HT-29 (cell line): ENCODE data around the gene USP6NL. TPM values are rescaled to one million over a fixed set of nuclear protein-coding genes. Genes with fewer than 3 reads are reported as not detected.
"Not testable (repeated sequence)": the region's sequence is repeated elsewhere in the genome, so short reads cannot be mapped to it uniquely, and the experiment has no call there.

Experiments used
- DNase-seq: peaks from one replicate; pipeline ENCODE4 v3.0.0-alpha.2; 2015; ENCODE audit warnings: low spot score
- total RNA-seq: library from RNA; depleted of rRNA; stranded (reverse); fragments of >200 nt; shearing (Covaris generic); gene quantifications from 2 replicates; pipeline ENCODE4 v1.2.3, GENCODE V29; 2014

Gene USP6NL
- total RNA-seq, 1 experiment from 2014 or later = 18.6 TPM

GRCh38 chr10:11520892-11521291, 90.6 kb downstream of the USP6NL start:
- no peak for DNase-seq

- no peak for DNase-seq
Observed at GRCh38 chr10:11517150-11517549, 94.3 kb downstream of the USP6NL start.

DNA sequence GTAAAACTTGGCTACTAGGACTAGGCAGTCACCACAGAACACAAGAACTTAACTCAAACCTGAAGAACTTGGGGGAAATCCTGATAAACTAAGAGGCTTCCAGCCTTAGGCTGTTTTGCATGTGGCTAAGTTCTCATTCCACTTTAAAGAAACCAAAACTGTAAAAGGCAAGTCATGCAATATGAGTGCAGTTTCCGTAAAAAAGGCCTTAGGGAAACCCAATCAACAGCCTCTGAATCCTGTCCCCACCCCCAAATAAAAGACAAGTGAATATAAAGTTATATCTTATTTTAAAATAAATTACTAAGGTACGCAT, 95.1 kb downstream of the USP6NL start:
- no peak for DNase-seq

GRCh38 chr10:11515596-11516430, 95.6 kb downstream of the USP6NL start:
- peak; percentile 73 for DNase-seq

GRCh38 chr10:11513727-11514126, 97.7 kb downstream of the USP6NL start:
- DNase-seq = no peak

- DNase-seq = no peak
Observed at GRCh38 chr10:11512596-11512995, 98.9 kb downstream of the USP6NL start.

GRCh38 chr10:11511321-11511720, 100.1 kb downstream of the USP6NL start:
- DNase-seq = no peak

DNA sequence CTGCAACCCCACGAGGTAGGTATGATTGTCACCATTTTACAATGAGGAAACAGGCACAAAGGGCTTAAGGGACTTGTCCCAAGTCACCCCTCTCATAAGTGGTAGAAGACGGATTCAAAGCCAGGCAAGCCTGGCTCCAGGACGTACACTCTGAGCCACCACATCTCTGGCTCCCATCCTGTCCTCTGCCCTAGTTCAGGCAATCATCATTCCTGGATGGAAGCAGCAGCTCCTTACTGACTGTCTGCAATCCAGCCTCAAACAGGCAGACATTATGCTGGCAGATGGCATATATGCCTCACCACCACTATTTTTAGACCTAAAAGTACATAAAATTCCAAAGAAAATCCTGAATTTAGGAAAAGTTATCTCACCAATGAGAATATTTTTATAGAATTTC, 100.7 kb downstream of the USP6NL start:
- DNase-seq = no peak

DNA sequence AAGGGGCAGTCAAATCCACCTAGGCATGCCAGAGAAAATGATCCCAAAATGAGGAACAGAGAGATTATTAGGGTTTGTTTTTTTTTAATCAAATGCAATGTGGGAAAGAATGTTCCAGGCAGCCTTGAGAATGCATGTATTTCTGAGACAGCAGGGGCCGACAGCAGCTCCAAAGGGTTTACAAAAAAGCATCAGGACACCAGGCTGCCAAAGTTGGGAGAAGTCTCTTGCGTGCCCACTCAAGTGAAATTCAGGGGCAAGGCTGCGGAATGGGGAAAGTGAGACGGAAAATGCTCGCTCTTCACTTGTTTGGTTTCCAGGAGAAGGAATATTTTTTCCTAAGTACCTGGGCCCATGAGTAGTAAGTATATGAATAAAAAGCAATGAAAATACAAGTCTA, 101.2 kb downstream of the USP6NL start:
- DNase-seq = no peak

DNA sequence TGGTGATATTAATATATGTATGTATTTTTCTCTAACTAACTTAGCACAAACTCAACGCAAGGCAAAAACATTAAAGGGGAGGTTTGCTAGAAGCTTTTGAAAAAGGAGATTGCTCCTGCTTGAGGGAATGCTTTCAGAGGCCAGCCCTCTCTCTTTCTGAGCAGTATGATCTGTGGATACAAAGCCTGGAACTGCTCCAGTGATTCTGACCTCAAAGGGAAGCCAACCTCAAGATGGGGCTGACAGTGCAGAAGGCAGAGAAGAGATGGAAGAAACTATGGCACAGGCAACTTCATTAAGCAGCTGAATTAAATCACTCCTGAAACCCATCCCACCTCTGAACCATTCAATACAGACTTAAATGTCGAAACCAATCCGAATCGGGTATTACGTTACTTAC, 102.4 kb downstream of the USP6NL start:
- DNase-seq = no peak

DNA sequence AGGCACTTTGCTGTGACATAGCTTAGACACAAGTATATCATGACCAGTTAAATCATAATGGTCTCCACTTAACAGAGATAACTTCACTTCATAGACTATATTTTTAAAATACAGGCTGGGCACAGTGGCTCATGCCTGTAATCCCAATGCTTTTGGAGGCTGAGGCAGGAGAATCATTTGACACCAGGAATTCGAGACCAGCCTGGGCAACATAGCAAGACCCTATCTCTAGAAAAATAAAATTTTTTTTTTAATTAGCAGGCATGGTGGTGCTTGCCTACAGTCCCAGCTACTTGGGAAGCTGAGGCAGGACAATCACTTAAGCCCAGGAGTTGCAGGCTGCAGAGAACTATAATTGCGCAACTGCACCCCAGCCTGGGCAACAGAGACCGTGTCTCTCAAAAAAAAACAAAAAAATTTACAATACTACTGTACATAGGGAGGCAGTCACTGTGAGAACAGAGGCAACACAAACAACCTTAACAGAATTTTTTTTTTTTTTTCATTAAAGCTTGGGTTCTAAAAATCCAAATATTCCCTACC, 105.1 kb downstream of the USP6NL start:
- no peak for DNase-seq

- no peak for DNase-seq
Observed at GRCh38 chr10:11505639-11506038, 105.8 kb downstream of the USP6NL start.

GRCh38 chr10:11504566-11505285, 106.7 kb downstream of the USP6NL start:
- DNase-seq = no peak

DNA sequence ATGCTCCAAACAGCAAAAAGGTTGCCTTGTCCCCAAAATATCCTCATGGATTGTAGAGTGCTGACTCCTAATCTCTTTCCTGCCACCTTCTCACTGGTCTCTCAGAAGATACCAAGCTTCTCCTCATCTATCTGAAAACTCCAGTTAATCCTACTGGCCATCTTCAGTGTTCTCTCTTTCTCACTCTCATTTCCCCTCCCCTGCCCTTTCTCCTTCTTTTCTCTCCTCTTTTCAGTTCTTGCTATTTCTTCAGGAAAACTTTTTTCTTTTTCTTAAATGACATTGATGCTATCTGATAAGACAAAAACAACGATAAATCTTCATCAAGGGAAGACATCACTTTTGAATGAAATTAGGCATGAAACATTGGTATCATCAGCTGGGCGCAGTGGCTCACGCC, 109.8 kb downstream of the USP6NL start:
- DNase-seq = no peak

- no peak for DNase-seq
Observed at GRCh38 chr10:11499425-11500071, 111.9 kb downstream of the USP6NL start.

- DNase-seq = no peak
Observed at GRCh38 chr10:11498399-11498798, 113.1 kb downstream of the USP6NL start.

DNA sequence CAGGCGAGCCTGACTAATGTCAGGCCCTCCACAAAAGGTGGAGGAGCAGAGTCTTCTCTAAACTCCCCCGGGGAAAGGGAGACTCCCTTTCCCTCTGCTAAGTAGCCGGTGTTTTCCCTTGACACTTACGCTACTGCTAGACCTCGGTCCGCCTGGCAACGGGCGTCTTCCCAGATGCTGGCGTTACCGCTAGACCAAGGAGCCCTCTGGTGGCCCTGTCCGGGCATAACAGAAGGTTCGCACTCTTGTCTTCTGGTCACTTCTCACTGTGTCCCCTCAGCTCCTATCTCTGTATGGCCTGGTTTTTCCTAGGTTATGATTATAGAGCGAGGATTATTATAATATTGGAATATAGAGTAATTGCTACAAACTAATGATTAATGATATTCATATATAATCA, 116.5 kb downstream of the USP6NL start:
- not testable (repeated sequence) for DNase-seq

DNA sequence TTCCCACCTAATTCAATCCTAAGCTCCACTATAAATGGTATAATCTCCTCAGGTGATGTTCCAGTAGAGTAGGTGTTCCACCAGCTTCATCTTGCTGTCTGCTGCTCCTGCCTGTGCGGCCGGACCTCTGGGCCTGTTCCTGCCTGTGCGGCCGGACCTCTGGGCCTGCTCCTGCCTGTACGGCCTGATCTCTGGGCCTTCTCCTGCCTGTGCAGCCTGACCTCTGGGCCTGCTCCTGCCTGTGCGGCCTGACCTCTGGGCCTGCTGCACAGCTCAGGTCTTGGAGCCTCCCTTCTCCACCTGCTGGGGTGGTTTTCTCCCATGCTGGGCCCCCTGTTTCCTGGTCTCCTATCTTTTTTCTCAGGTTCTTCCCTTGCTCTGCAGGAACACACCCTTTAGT, 117.8 kb downstream of the USP6NL start:
- no peak for DNase-seq

GRCh38 chr10:11491087-11491486, 120.4 kb downstream of the USP6NL start:
- no peak for DNase-seq

DNA sequence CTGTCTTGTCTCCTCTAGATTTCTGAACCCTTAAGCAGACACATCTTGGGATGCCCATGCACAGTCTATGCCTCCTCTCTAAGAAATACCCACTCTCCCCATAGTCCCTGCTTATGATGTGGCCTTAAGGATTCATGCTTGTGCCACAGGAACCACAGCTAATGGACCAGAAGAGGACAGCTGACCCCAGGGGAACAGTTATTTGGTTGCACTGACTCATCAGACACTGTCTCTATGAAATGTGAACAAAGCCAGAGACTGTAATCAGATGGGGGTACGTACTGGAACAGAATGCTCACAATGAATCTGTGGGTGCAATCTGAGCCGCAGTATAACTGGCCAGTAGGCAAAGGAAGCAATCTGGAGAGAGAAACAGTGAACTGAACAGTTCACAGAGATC, 121.9 kb downstream of the USP6NL start:
- DNase-seq = no peak

- DNase-seq = no peak
Observed at GRCh38 chr10:11488126-11488525, 123.3 kb downstream of the USP6NL start.
